ENCODE results near the gene ZBTB47. TPM values are rescaled to one million over a fixed set of nuclear protein-coding genes. Genes with fewer than 3 reads are reported as not detected.

The ZBTB47 gene
- total RNA-seq, 1 donor from 2014 or later: 38.8 TPM

- no peaks in the 10 kb centered on the region for H3K36me3 Mint-ChIP-seq (ENCODE audit: low read depth)
- peak; percentile 36 for TF ChIP-seq CTCF (IDR thresholded peaks at IDR 0.05)
- no peak overlapping the region for H3K4me3 Mint-ChIP-seq (ENCODE audit: unreplicated experiment)
- H3K27me3 Mint-ChIP-seq (ENCODE audit: low read depth): peaks cover 21% of the 10 kb centered on the region
- H3K27ac Mint-ChIP-seq (ENCODE audit: unreplicated experiment): no peak overlapping the region
- DNase-seq (ENCODE audit: low spot score): peak; percentile 29
- H3K9me3 Mint-ChIP-seq (ENCODE audit: low read depth): no peaks in the 10 kb centered on the region
- no peaks in the 10 kb centered on the region for H3K4me1 Mint-ChIP-seq (ENCODE audit: low read depth)
Observed at GRCh38 chr3:42711491-42712343, 58.2 kb downstream of the ZBTB47 start.

- Mint-ChIP-seq H3K36me3 (ENCODE audit: low read depth) (no peaks in the 10 kb centered on the region), H3K4me1 (ENCODE audit: low read depth) (no peaks in the 10 kb centered on the region), H3K4me3 (ENCODE audit: unreplicated experiment) (no peak overlapping the region), H3K27ac (ENCODE audit: unreplicated experiment) (no peak overlapping the region), H3K9me3 (ENCODE audit: low read depth) (no peaks in the 10 kb centered on the region), H3K27me3 (ENCODE audit: low read depth) (peaks cover 19% of the 10 kb centered on the region)
- DNase-seq (ENCODE audit: low spot score): peak; percentile 30
- no peak for TF ChIP-seq CTCF (IDR thresholded peaks at IDR 0.05)
Observed at GRCh38 chr3:42712344-42712648, 58.8 kb downstream of the ZBTB47 start.

GRCh38 chr3:42712688-42713372 lies 59.3 kb downstream of the ZBTB47 start:
- no peak for TF ChIP-seq CTCF (IDR thresholded peaks at IDR 0.05)
- peaks cover 15% of the 10 kb centered on the region for H3K27me3 Mint-ChIP-seq (ENCODE audit: low read depth)
- no peaks in the 10 kb centered on the region for H3K36me3 Mint-ChIP-seq (ENCODE audit: low read depth)
- no peak overlapping the region for H3K27ac Mint-ChIP-seq (ENCODE audit: unreplicated experiment)
- no peaks in the 10 kb centered on the region for H3K9me3 Mint-ChIP-seq (ENCODE audit: low read depth)
- no peak overlapping the region for H3K4me3 Mint-ChIP-seq (ENCODE audit: unreplicated experiment)
- H3K4me1 Mint-ChIP-seq (ENCODE audit: low read depth): no peaks in the 10 kb centered on the region
- DNase-seq (ENCODE audit: low spot score): peak; percentile 87

- DNase-seq (ENCODE audit: low spot score): no peak
- H3K36me3 Mint-ChIP-seq (ENCODE audit: low read depth): no peaks in the 10 kb centered on the region
- H3K4me1 Mint-ChIP-seq (ENCODE audit: low read depth): no peaks in the 10 kb centered on the region
- H3K27ac Mint-ChIP-seq (ENCODE audit: unreplicated experiment): no peak overlapping the region
- H3K9me3 Mint-ChIP-seq (ENCODE audit: low read depth): no peaks in the 10 kb centered on the region
- H3K27me3 Mint-ChIP-seq (ENCODE audit: low read depth): peaks cover 15% of the 10 kb centered on the region
- no peak for TF ChIP-seq CTCF (IDR thresholded peaks at IDR 0.05)
- no peak overlapping the region for H3K4me3 Mint-ChIP-seq (ENCODE audit: unreplicated experiment)
Observed at GRCh38 chr3:42713747-42714146, 60.2 kb downstream of the ZBTB47 start.

- H3K36me3 Mint-ChIP-seq (ENCODE audit: low read depth): no peaks in the 10 kb centered on the region
- no peaks in the 10 kb centered on the region for H3K4me1 Mint-ChIP-seq (ENCODE audit: low read depth)
- peaks cover 19% of the 10 kb centered on the region for H3K27me3 Mint-ChIP-seq (ENCODE audit: low read depth)
- no peaks in the 10 kb centered on the region for H3K9me3 Mint-ChIP-seq (ENCODE audit: low read depth)
- H3K4me3 Mint-ChIP-seq (ENCODE audit: unreplicated experiment): no peak overlapping the region
- no peak for DNase-seq (ENCODE audit: low spot score)
- no peak overlapping the region for H3K27ac Mint-ChIP-seq (ENCODE audit: unreplicated experiment)
- no peak for TF ChIP-seq CTCF (IDR thresholded peaks at IDR 0.05)
Observed at GRCh38 chr3:42714171-42714852, 60.8 kb downstream of the ZBTB47 start.

Data from chondrocyte (in vitro differentiated cells).